ENCODE measurements around the gene TBC1D7.

- TF ChIP-seq POLR2A (IDR thresholded peaks at IDR 0.05; ENCODE audit: low read length) (no peak), GATA1 (IDR thresholded peaks at IDR 0.05; ENCODE audit: low read depth, low read length) (no peak)
Measured at GRCh38 chr6:13373919-13374318, 45.6 kb upstream of the TBC1D7 start.
